ENCODE results near the gene IKZF4. TPM values are rescaled to one million over a fixed set of nuclear protein-coding genes. Genes with fewer than 3 reads are reported as not detected.
"Not testable (repeated sequence)": the region's sequence is repeated elsewhere in the genome, so short reads cannot be mapped to it uniquely, and the experiment has no call there.

IKZF4 gene
- total and polyA plus RNA-seq, 3 donors from 2014 or later = 10.7 to 17.7 (median 13.9) TPM

DNA sequence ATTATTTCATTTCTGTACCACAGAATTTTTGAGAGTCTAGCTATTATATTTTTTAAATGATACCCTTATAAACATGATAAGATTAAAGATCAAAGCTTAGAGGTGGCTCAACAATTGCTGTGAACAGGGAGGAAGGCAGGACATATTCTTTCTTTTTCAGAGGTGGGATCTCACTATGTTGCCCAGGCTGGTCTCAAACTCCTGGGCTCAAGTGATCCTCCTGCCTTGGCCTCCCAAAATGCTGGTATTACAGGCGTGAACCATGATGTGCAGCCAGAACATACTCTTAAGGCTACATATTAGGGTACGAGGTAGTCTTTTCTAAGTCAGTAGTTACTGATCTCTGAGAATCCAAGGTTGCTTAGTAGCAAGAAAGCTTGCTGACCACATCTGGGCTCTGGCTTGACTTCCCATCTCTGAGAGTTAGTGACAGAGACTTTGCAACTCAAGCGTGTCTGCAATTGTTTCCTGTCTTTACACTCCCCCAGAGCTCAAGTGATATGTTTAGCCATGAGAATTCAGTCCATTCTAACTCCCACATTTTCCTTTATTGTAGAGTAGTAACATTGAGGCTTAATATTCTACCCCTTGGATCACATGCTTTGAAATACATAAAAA lies 38.4 kb upstream of the IKZF4 start:
- no peaks in the 10 kb centered on the region for H3K9me3 ChIP-seq
- 52 to 72% methylated on average over 3 of the region's 3 CpGs for WGBS, 2 donors
- peak; percentile 54 for DNase-seq
- H3K27me3 ChIP-seq = no peaks in the 10 kb centered on the region
- intact Hi-C loops (cut with DNase I; ENCODE audit: low total_unique reads) = no loop called here
- TF ChIP-seq, protein P1, sequence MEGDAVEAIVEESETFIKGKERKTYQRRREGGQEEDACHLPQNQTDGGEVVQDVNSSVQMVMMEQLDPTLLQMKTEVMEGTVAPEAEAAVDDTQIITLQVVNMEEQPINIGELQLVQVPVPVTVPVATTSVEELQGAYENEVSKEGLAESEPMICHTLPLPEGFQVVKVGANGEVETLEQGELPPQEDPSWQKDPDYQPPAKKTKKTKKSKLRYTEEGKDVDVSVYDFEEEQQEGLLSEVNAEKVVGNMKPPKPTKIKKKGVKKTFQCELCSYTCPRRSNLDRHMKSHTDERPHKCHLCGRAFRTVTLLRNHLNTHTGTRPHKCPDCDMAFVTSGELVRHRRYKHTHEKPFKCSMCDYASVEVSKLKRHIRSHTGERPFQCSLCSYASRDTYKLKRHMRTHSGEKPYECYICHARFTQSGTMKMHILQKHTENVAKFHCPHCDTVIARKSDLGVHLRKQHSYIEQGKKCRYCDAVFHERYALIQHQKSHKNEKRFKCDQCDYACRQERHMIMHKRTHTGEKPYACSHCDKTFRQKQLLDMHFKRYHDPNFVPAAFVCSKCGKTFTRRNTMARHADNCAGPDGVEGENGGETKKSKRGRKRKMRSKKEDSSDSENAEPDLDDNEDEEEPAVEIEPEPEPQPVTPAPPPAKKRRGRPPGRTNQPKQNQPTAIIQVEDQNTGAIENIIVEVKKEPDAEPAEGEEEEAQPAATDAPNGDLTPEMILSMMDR (IDR thresholded peaks at IDR 0.05) = no peak
- no peak for TF ChIP-seq POLR2A (IDR thresholded peaks at IDR 0.05)
- H3K4me1 ChIP-seq = peaks cover 14% of the 10 kb centered on the region
- no peak overlapping the region for H3K27ac ChIP-seq
- no peaks in the 10 kb centered on the region for H3K36me3 ChIP-seq (ENCODE audit: low read depth, missing control alignments)
- no peak overlapping the region for H3K4me3 ChIP-seq

DNA sequence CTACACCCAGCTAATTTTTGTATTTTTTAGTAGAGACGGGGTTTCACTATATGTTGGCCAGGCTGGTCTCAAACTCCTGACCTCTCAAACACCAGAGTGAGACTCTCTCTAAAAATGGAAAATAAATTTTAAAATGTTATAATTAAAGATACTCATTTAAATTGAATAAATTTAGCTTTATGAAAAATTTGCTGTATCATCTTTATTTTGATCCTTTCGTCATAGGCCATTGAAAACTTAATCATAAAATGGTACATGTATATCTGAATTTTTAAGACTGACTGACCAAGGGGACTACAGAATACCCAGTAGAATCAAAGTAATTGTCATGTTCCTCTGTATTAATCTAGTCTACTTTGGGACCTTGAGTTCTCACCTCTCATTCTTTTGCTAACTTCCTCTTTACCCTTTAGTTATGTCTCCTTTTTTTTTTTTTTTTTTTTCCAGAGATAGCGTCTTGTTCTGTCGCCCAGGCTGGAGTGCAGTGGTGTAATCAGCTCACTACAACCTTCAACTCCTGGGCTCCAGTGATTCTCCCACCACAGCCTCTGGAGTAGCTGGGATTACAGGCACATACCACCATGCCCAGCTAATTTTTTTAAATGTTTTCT lies 37.5 kb upstream of the IKZF4 start:
- no peaks in the 10 kb centered on the region for H3K36me3 ChIP-seq (ENCODE audit: low read depth, missing control alignments)
- H3K27me3 ChIP-seq = no peaks in the 10 kb centered on the region
- WGBS, 2 donors = 51 to 60% methylated on average over 4 of the region's 4 CpGs
- no peak overlapping the region for H3K27ac ChIP-seq
- H3K9me3 ChIP-seq = no peaks in the 10 kb centered on the region
- peaks cover 5% of the 10 kb centered on the region for H3K4me1 ChIP-seq
- no peak overlapping the region for H3K4me3 ChIP-seq
- TF ChIP-seq POLR2A (IDR thresholded peaks at IDR 0.05) = no peak
- TF ChIP-seq, protein P1 (IDR thresholded peaks at IDR 0.05) = no peak
- DNase-seq = no peak
- intact Hi-C loops (cut with DNase I; ENCODE audit: low total_unique reads) = no loop called here

DNA sequence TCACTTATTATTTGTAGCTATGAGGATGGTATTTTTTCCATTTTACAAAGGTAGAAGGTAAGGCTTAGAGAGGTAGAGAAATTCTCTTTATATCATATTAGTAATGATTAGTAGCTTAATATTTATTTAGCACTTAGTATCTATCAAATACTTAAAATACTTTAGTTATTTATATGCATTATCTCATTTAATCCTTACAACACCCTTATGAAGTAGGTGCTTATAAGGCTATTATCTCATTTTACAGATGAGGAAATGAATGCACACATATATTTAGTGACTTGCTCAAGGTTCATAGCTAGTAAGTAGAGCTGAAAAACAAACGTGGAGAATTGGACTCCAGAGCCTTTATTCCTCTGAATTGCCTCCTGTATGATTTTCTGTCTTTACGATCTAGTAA lies 36.0 kb upstream of the IKZF4 start:
- TF ChIP-seq, protein P1 (IDR thresholded peaks at IDR 0.05) = no peak
- TF ChIP-seq POLR2A (IDR thresholded peaks at IDR 0.05) = no peak
- Histone ChIP-seq H3K4me1 (peaks cover 5% of the 10 kb centered on the region), H3K27me3 (no peaks in the 10 kb centered on the region), H3K9me3 (no peaks in the 10 kb centered on the region), H3K36me3 (ENCODE audit: low read depth, missing control alignments) (no peaks in the 10 kb centered on the region), H3K27ac (no peak overlapping the region), H3K4me3 (no peak overlapping the region)
- no peak for DNase-seq
- intact Hi-C loops (cut with DNase I; ENCODE audit: low total_unique reads) = no loop called here
- WGBS, 2 donors = 77 to 79% methylated on average over 2 of the region's 2 CpGs

DNA sequence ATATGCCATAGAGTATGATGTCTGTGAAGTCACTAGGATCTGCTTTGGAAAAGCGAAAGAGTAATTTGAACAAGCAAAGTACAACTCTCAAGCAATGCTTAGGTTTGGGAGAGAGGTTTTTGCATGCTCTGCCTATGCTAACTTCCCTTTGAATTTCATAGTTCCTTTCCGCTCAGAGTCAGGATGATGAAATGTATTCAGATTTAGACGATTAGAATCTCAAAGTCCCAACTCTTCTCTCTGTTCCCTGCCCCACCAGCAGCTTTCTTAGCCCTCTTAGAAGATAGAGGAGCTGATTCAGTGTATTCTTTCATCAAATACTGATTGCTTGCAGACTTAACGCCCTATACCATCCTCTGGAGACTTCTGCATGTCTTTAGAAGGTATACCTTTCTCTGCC lies 35.5 kb upstream of the IKZF4 start:
- Histone ChIP-seq H3K27me3 (no peaks in the 10 kb centered on the region), H3K36me3 (ENCODE audit: low read depth, missing control alignments) (no peaks in the 10 kb centered on the region)
- 85 to 89% methylated on average over 4 of the region's 4 CpGs for WGBS, 2 donors

DNA sequence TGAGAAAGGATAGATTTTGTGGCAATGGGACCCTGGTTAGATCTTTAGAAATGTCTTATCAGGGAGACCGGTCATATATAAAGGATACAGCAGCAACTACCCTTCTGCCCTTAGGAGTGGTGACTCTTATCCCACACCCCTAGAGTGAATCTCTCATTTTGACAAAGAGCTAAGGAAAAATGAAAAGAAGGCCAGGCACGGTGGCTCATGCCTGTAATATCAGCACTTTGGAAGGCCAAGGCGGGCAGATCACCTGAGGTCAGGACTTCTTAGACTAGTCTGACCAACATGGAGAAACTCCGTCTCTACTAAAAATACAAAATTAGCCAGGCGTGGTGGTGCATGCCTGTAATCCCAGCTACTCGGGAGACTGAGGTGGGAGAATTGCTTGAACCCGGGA lies 34.9 kb upstream of the IKZF4 start:
- H3K27ac ChIP-seq; intact Hi-C loops (cut with DNase I; ENCODE audit: low total_unique reads); H3K36me3 ChIP-seq (ENCODE audit: low read depth, missing control alignments); DNase-seq; H3K4me1 ChIP-seq; H3K4me3 ChIP-seq; H3K27me3 ChIP-seq; H3K9me3 ChIP-seq: not testable (repeated sequence)
- 82 to 92% methylated on average over 7 of the region's 7 CpGs for WGBS, 2 donors

More for the DNA sequence above, 35.5 kb upstream of the IKZF4 start:
- no peak overlapping the region for H3K27ac ChIP-seq
- TF ChIP-seq, protein P1 (IDR thresholded peaks at IDR 0.05) = no peak
- TF ChIP-seq POLR2A (IDR thresholded peaks at IDR 0.05) = no peak
- H3K4me3 ChIP-seq = no peak overlapping the region
- peaks cover 5% of the 10 kb centered on the region for H3K4me1 ChIP-seq
- no peaks in the 10 kb centered on the region for H3K9me3 ChIP-seq
- intact Hi-C loops (cut with DNase I; ENCODE audit: low total_unique reads) = no loop called here
- no peak for DNase-seq
